PC-9 (cell line): ENCODE data around the gene DTX1.

ENCODE experiments used
- CTCF ChIP-seq: fragments of 200-600 bp; sonication (generic); conservative IDR thresholded peaks from 2 replicates; pipeline ENCODE4 v1.6.1; 2017; ENCODE audit warnings: mixed run types, antibody characterized with exemption, mild to moderate bottlenecking, moderate library complexity
- EZH2 ChIP-seq: fragments of 200-600 bp; sonication (generic); IDR thresholded peaks from 2 replicates; pipeline ENCODE4 v1.8.0; 2017; ENCODE audit warnings: antibody characterized with exemption, low read depth

GRCh38 chr12:113052326-113052725, 4.2 kb upstream of the DTX1 start:
- TF ChIP-seq CTCF (no peak), EZH2 (no peak)
